HL-60 (cell line): Measurements from ENCODE around the gene EPHA1.
"Not testable (repeated sequence)": the region's sequence is repeated elsewhere in the genome, so short reads cannot be mapped to it uniquely, and the experiment has no call there.

Experiments
- DNase-seq, 2 experiments: peaks; one replicate each; pipeline ENCODE4 v3.0.0-alpha.2; 2010 to 2020; ENCODE audit warnings: low read depth in 1 of 2, low spot score in 1 of 2
- H3K27ac ChIP-seq: fragments of 250-450 bp; sonication (Bioruptor Pico); replicated peaks from 2 replicates; pipeline ENCODE4 v1.5.1; 2020; ENCODE audit warnings: mild to moderate bottlenecking, moderate library complexity
- H3K27me3 ChIP-seq: fragments of 250-450 bp; sonication (Bioruptor Pico); 2 replicates; pipeline ENCODE4 v1.5.1; 2021; ENCODE audit warnings: mild to moderate bottlenecking, moderate library complexity; ENCODE audit not compliant: insufficient read depth, poor library complexity, severe bottlenecking
- H3K4me3 ChIP-seq: replicated peaks from 2 replicates; pipeline ENCODE4 v1.5.1; 2011; ENCODE audit warnings: mild to moderate bottlenecking, control low read depth, low read length; ENCODE audit not compliant: insufficient read depth
- CTCF ChIP-seq: IDR thresholded peaks from one replicate; pipeline ENCODE4 v1.5.1; 2011; ENCODE audit warnings: low read length, control low read depth, inconsistent platforms; ENCODE audit not compliant: insufficient read depth
- GABPA ChIP-seq: IDR thresholded peaks from 2 replicates; pipeline ENCODE4 v1.6.1; 2012; ENCODE audit warnings: low read depth
- POLR2AphosphoS5 ChIP-seq: IDR thresholded peaks from 2 replicates; pipeline ENCODE4 v1.6.1; 2012; ENCODE audit warnings: low read depth
- SPI1 ChIP-seq: IDR thresholded peaks from 2 replicates; pipeline ENCODE4 v1.6.1; 2012; ENCODE audit warnings: low read depth, mild to moderate bottlenecking, borderline replicate concordance
- TF ChIP-seq, protein P1 (sequence below): IDR thresholded peaks from 2 replicates; pipeline ENCODE4 v1.6.1; 2012; ENCODE audit warnings: low read depth; ENCODE audit not compliant: insufficient replicate concordance

Gene EPHA1

DNA sequence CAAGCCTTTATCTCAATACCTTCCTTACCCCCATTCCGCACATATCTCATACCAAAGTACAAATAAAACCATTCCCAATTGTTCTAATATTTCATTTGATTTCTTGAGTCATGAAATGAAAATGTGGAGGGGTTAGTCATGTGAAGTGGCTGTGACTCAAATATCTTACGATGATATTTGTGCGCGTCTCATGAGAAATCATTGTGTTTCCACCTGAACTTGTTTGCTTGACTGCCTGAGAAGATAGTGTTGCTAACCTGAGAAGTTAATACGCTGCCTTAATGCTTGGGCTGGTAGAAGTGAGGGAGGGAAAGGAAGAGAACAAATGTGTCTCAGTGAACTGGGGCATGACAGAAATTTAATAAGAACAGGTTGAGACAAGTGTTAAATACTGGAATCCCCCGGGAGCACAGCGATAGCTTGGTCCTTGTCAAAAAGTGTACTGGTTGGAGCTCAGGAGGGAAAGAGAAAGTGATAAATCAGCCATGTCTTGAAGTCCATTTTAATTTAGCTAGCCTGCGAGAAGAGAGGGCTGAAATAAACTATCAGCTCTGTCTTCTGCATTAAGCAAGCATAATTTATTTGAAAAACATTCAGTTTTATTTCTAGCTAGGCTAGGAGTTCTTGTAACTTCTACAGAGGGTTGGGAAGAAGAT, 7.2 kb upstream of the EPHA1 start:
- no peak for DNase-seq
- H3K4me3 ChIP-seq: no peak overlapping the region
- H3K27ac ChIP-seq: no peak overlapping the region
- no peaks in the 10 kb centered on the region for H3K27me3 ChIP-seq
- TF ChIP-seq POLR2AphosphoS5: no peak
- TF ChIP-seq, protein P1, sequence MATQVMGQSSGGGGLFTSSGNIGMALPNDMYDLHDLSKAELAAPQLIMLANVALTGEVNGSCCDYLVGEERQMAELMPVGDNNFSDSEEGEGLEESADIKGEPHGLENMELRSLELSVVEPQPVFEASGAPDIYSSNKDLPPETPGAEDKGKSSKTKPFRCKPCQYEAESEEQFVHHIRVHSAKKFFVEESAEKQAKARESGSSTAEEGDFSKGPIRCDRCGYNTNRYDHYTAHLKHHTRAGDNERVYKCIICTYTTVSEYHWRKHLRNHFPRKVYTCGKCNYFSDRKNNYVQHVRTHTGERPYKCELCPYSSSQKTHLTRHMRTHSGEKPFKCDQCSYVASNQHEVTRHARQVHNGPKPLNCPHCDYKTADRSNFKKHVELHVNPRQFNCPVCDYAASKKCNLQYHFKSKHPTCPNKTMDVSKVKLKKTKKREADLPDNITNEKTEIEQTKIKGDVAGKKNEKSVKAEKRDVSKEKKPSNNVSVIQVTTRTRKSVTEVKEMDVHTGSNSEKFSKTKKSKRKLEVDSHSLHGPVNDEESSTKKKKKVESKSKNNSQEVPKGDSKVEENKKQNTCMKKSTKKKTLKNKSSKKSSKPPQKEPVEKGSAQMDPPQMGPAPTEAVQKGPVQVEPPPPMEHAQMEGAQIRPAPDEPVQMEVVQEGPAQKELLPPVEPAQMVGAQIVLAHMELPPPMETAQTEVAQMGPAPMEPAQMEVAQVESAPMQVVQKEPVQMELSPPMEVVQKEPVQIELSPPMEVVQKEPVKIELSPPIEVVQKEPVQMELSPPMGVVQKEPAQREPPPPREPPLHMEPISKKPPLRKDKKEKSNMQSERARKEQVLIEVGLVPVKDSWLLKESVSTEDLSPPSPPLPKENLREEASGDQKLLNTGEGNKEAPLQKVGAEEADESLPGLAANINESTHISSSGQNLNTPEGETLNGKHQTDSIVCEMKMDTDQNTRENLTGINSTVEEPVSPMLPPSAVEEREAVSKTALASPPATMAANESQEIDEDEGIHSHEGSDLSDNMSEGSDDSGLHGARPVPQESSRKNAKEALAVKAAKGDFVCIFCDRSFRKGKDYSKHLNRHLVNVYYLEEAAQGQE: no peak
- TF ChIP-seq GABPA: no peak

DNA sequence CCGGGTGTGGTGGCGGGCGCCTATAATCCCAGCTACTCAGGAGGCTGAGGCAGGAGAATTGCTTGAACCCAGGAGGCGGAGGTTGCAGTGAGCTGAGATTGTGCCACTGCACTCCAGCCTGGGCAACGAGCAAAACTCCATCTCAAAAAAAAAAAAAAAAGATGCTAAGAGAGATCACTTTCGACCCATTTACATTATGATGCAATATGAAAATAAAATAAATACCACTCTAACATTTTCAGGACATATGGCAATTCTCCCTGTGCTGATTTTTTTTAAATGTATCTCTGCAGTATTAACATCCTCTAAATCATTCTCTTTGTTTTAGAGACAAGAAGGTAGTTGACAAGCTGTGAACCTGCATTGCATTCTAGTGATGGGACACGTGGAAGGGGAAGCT, 6.6 kb upstream of the EPHA1 start:
- not testable (repeated sequence) for H3K27ac ChIP-seq, DNase-seq, H3K4me3 ChIP-seq, H3K27me3 ChIP-seq

- DNase-seq: no peak
- H3K4me3 ChIP-seq: no peak overlapping the region
- TF ChIP-seq CTCF: no peak
- peak overlapping the region; percentile 35; the same call in 1 of the 2 replicates for H3K27ac ChIP-seq
- no peaks in the 10 kb centered on the region for H3K27me3 ChIP-seq
These were observed 4.5 kb upstream of the EPHA1 start for GRCh38 chr7:143413123-143413522.

GRCh38 chr7:143411976-143412708, 3.5 kb upstream of the EPHA1 start:
- no peak overlapping the region; the same call in 1 of the 2 replicates for H3K27ac ChIP-seq
- peak in 1 of 2 experiments; percentile 17 for DNase-seq
- TF ChIP-seq SPI1 (no peak), CTCF (no peak), GABPA (no peak), POLR2AphosphoS5 (no peak)
- TF ChIP-seq, protein P1: no peak
- H3K4me3 ChIP-seq: no peak overlapping the region
- H3K27me3 ChIP-seq: no peaks in the 10 kb centered on the region
